NCI-H510A (cell line): ENCODE results near the gene MRPL16.
"Not testable (repeated sequence)": the region's sequence is repeated elsewhere in the genome, so short reads cannot be mapped to it uniquely, and the experiment has no call there.

ENCODE experiments used
- DNase-seq: peaks from one replicate; lab custom pipeline; 2025; lab: John Stamatoyannopoulos, UW

MRPL16 gene

DNA sequence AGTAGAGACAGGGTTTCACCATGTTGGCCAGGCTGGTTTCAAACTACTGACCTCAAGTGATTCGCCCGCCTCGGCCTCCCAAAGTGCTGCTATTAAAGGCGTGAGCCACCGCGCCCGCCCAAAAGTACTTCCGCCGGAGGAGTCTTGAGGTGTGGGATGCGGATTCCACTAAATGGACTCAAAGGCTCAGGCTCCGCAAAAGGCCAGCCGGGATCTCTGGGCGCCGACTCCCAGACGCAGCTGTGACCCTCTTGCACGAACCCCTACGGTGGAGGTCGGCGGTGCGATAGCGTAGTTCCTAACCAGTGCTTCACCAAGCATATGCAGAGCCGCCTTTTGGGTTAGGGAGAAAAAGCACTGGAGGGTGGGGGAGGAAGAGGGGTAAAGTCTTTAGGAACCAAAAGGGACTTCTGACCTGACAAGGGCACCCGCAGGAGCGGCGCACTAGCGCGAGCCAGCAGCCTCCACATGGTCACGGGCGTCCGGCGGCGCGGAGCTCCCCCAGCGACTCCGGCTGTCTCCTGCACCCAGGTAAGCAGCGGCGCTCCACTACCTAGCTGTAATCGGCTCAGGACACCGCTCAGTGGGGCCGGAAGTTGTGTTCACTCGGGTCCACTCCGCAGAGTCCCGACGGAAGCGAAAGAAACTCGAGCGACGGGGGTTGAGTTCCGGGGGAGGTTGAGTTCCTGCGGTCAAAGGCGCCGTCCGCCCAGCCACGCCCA, at the start of gene MRPL16:
Gene MRPL16, minus strand, starts transcription at position 590 of the 722 bp plus-strand sequence. Its CDS starts 120 bp downstream, at position 470.
- peak; percentile 92 for DNase-seq

- DNase-seq: no peak
These were observed 49.1 kb upstream of the MRPL16 start for GRCh38 chr11:59859673-59860072.

- DNase-seq: no peak
These were observed 47.2 kb upstream of the MRPL16 start for GRCh38 chr11:59857439-59858434.

DNA sequence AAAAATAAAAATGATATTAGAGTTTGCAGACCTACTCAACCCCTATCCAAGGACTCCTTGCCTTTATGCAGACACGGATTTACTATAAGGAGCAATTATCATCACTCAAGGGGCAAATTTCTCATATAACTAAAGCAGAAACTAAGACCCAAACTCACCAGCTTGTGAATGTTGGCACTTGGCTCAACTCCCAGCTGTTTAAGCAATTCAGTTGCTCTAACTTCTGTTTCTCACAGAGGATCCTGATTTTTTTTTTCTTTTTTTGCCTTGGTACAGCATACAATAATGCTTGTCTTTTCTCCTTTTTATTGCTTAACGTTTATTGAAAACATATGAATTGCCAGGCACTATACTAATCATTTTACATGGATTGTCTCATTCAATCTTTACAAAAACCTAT, 44.3 kb upstream of the MRPL16 start:
- DNase-seq: no peak

- DNase-seq: not testable (repeated sequence)
These were observed 40.8 kb upstream of the MRPL16 start for GRCh38 chr11:59851416-59851815.

DNA sequence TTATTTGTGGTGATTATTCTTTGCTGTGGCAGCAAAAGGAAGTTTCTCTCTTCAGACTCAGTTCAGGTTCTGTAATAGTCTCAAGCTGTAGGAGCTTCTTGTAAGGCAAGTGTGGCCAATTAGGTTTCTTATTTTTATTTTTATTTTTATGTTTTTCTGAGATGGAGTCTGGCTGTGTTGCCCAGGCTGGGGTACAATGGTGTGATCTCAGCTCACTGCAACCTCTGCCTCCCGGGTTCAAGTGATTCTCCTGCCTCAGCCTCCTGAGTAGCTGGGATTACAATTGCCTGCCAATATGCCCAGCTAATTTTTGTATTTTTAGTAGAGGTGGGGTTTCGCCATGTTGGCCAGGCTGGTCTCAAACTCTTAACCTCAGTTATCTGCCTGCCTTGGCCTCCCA, 39.0 kb upstream of the MRPL16 start:
- DNase-seq: not testable (repeated sequence)

GRCh38 chr11:59849129-59849528, 38.6 kb upstream of the MRPL16 start:
- DNase-seq: no peak

DNA sequence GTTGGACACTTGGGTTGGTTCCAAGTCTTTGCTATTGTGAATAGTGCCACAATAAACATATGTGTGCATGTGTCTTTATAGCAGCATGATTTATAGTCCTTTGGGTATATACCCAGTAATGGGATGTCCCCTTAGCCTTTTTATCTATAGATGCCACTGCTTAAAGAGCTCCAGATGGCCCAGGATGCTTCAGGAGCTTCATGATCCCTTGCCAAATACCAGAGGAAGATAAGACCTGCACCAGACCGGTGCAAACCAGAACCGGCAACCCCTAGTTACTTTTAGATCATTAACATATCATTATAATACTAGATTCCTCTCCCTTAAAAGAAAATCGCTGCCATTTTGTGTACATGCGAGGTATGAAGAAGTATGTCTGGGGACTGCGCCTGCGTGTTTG, 37.9 kb upstream of the MRPL16 start:
- DNase-seq: not testable (repeated sequence)

DNA sequence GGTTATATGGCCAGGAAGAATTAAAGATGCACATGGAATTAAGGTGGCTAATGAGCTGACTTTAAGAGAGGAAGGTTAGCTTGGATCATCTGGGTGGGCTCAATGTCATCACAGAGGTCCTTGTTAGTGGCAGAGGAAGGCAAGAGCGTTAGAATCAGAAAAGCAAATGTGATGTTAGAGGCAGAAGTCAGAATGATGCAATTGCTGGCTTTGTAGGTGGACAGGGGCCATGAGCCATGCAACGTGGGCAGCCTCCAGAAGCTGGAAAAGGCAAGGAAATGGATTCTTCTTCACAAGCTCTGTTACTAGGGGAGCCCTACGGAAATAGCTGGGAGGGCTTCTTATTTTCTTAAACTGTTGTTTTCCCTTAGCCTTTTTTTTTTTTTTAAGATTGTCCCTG, 37.0 kb upstream of the MRPL16 start:
- no peak for DNase-seq

- DNase-seq: no peak
These were observed 36.0 kb upstream of the MRPL16 start for GRCh38 chr11:59846556-59846955.

- no peak for DNase-seq
These were observed 34.8 kb upstream of the MRPL16 start, which contains the start of gene CBLIF for GRCh38 chr11:59845399-59845798. TSS of gene CBLIF (minus strand) at chr11:59845499. CDS start at chr11:59845453, 46 bp downstream.

DNA sequence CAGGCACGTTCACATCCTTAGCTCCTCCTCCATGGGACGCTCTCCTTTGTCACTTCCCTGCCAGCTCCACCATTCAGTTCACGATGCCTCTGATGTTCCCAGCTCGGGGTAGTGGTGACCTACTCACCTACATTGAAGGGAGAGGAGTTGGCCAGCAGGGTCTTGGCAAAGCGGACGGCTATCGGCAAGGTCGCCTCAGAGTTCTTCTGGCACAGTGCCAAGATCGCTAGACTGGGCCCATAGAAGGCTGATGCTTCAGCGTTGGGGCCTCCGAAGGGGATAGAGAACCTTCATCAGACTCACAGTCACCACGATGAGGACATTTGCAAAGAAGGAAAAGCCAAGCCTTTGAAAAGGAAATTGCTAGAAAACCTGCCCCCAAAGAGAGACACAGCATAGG, 31.7 kb upstream of the MRPL16 start:
- DNase-seq: no peak

- no peak for DNase-seq
These were observed 30.9 kb upstream of the MRPL16 start for GRCh38 chr11:59841514-59841913.

GRCh38 chr11:59839615-59840014, 29.0 kb upstream of the MRPL16 start:
- no peak for DNase-seq

DNA sequence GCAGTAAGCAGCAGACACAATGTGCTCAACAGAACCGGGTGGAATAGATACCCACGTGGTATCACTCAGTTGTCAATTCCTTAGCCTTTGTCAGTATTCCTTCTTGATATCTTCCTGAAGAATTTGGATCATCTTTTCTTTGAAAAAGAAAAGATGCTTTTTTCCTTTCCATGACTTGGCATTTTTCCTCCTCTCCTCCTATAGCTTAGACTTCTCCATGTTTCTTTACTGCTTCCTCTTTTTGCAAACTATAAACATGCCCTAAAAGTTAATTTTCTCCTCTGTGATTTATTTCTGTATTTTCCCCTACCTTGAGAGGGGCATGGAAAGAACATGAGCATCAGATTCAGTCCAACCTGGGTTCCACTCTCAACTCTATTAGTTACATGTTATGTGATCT, 23.0 kb upstream of the MRPL16 start:
- DNase-seq: no peak

DNA sequence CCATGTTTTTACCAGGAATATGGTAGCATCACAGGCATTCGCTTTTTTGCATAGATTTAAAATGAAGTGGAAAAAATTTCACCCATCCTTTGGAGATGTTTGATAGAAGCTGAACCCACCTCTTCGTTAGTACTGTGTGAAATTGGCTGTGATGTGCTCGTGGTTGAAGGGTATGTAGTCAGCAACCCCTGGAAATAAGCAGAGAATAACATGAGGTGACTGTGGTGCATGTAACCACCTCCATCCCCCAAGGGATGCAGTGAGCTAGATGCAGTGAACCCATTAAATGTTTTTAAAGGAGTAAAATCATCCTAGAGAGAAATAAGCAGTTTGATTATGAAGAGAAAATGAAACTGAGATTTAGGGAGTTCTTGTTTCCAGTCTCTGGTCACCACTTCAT, 18.8 kb upstream of the MRPL16 start:
- DNase-seq: no peak

DNA sequence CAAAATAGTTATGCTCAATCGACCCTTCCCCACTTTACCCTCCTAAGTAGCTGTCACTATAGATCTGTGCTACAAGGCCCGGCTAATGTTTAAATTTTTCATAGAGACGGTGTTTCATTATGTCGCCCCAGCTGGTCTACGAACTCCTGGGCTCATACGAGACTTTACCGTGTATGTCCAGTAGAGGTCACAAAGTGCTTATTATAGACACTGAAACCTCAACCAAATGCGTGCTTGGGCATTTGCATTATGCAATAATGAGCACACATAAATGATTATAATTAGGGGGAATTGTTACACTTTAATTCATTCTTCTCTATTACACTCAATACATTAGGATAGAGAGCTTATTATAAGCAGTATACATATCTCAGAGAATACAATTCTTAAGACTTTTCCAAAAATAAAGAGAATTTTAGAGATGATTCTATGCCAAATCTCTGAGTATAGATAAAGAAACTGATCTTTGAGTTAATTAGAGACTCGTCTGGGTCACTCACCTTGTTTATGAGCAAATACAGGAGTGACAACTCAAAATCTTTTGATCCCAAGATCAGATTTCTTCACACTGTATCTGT, 12.5 kb upstream of the MRPL16 start:
- peak; percentile 11 for DNase-seq

- DNase-seq: no peak
These were observed 8.0 kb upstream of the MRPL16 start for GRCh38 chr11:59818572-59818971.

DNA sequence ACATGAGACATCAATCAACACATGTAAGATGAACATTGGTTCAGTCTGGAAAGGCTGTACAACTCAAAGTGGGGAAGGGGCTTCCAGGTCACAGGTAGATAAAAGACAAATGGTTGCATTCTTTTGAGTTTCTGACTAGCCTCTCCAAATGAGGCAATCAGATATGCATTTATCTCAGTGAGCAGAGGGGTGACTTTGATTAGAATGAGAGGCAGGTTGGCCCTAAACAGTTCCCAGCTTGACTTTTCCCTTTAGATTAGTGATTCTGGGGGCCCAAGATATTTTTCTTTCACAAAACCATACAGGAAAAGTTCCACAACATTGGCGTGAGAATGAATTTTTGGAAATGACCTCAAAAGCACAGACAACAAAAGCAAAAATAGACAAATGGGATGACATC, 5.9 kb upstream of the MRPL16 start:
- DNase-seq: not testable (repeated sequence)

DNA sequence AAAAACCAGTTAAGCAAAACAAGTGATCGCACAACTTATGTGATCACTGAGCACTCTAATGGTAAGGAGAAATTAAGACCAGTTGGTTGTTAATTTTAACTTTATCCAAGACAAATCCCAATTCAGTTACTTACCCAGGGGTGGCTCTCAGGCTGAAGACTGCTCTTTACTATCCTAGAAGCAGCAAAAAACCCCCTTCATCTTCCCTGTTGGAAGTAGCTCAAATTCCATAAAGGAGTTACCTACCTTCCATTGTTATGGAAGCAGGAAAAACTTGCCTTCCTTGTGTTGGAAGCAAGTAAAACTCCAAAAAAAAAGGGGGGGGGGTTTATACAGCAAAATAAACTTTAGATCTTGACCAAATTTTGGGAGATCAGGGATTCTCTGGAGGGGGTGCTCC, 5.2 kb upstream of the MRPL16 start:
- no peak for DNase-seq

- DNase-seq: no peak
These were observed 3.4 kb upstream of the MRPL16 start for GRCh38 chr11:59814021-59814420.

DNA sequence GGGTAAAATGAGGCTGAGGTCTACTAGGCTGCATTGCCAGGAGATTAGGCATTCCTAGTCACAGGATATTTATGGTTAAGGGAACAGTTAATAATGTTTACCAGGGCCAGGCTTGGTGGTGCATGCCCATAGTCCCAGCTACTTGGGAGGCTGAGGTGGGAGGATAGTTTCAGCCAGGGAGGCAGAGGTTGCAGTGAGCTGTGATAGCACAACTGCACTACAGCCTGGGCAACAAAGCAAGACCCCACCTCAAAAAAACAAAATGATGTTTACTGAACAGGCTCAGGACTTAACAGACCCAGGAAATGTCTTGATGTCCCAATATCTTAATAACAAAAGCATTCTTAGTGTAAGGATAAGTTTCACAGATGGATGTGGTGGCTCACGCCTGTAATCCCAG, 2.8 kb upstream of the MRPL16 start:
- no peak for DNase-seq

GRCh38 chr11:59812220-59812619, 1.6 kb upstream of the MRPL16 start:
- no peak for DNase-seq
